Bronchial epithelial cell (primary cell): ENCODE results near the gene KLLN. TPM values are rescaled to one million over a fixed set of nuclear protein-coding genes. Genes with fewer than 3 reads are reported as not detected.
"Not testable (repeated sequence)": the region's sequence is repeated elsewhere in the genome, so short reads cannot be mapped to it uniquely, and the experiment has no call there.

Experiments
- DNase-seq: peaks from one replicate; pipeline ENCODE4 v3.0.0-alpha.2; 2010; ENCODE audit warnings: low read depth
- FAIRE-seq: peaks from 2 replicates; lab custom pipeline; 2011; peaks lifted over from hg19 to GRCh38; lab: Jason Lieb, UNC
- H3K27me3 ChIP-seq: 2 replicates; pipeline ENCODE4 v1.5.1; 2011; ENCODE audit warnings: low read length; ENCODE audit not compliant: control insufficient read depth, insufficient read depth
- H3K36me3 ChIP-seq: 2 replicates; pipeline ENCODE4 v1.5.1; 2011; ENCODE audit warnings: low read length; ENCODE audit not compliant: control insufficient read depth, insufficient read depth
- H3K4me3 ChIP-seq: 2 replicates; pipeline ENCODE4 v1.5.1; 2011; ENCODE audit warnings: mild to moderate bottlenecking, low read depth, low read length, control low read depth
- CTCF ChIP-seq: IDR thresholded peaks from 2 replicates; pipeline ENCODE4 v1.5.1; 2011; ENCODE audit warnings: mild to moderate bottlenecking, moderate library complexity, low read length, control low read depth, inconsistent platforms; ENCODE audit not compliant: insufficient read depth, severe bottlenecking
- total RNA-seq: library from RNA; depleted of rRNA; stranded (reverse); fragments of >200 nt; gene quantifications from 2 replicates; pipeline ENCODE4 v1.2.1, GENCODE V29; 2014

Gene KLLN
- total RNA-seq, 1 donor from 2014 or later: 0.26 TPM

GRCh38 chr10:87887146-87887545, 23.8 kb upstream of the KLLN start:
- no peak for FAIRE-seq
- no peaks in the 10 kb centered on the region for H3K27me3 ChIP-seq
- H3K4me3 ChIP-seq: no peak overlapping the region
- no peak for DNase-seq
- TF ChIP-seq CTCF: no peak
- peaks cover 6% of the 10 kb centered on the region for H3K36me3 ChIP-seq

- Histone ChIP-seq H3K4me3 (no peak overlapping the region), H3K27me3 (no peaks in the 10 kb centered on the region), H3K36me3 (peaks cover 6% of the 10 kb centered on the region)
- FAIRE-seq (no peak), DNase-seq (no peak)
- no peak for TF ChIP-seq CTCF
These were observed 23.3 kb upstream of the KLLN start for GRCh38 chr10:87886635-87887034.

GRCh38 chr10:87882555-87883294, 19.4 kb upstream of the KLLN start:
- DNase-seq: no peak
- FAIRE-seq: no peak
- H3K27me3 ChIP-seq: no peaks in the 10 kb centered on the region
- H3K4me3 ChIP-seq: no peak overlapping the region
- peaks cover 4% of the 10 kb centered on the region for H3K36me3 ChIP-seq
- no peak for TF ChIP-seq CTCF

GRCh38 chr10:87881373-87882059, 18.2 kb upstream of the KLLN start:
- not testable (repeated sequence) for FAIRE-seq

GRCh38 chr10:87880336-87880735, 17.0 kb upstream of the KLLN start:
- Histone ChIP-seq H3K27me3 (no peaks in the 10 kb centered on the region), H3K4me3 (no peak overlapping the region), H3K36me3 (no peaks in the 10 kb centered on the region)
- no peak for DNase-seq
- TF ChIP-seq CTCF: no peak
- FAIRE-seq: no peak

More at GRCh38 chr10:87881373-87882059, 18.2 kb upstream of the KLLN start:
- not testable (repeated sequence) for H3K27me3 ChIP-seq, H3K36me3 ChIP-seq, H3K4me3 ChIP-seq, DNase-seq

GRCh38 chr10:87878664-87879459, 15.5 kb upstream of the KLLN start:
- no peak for DNase-seq
- FAIRE-seq: no peak
- H3K36me3 ChIP-seq: no peaks in the 10 kb centered on the region
- no peak overlapping the region for H3K4me3 ChIP-seq
- H3K27me3 ChIP-seq: no peaks in the 10 kb centered on the region
- no peak for TF ChIP-seq CTCF
